SKM-1 (cell line): ENCODE results near the gene CIB2.

Source experiments
- DNase-seq: peaks from one replicate; lab custom pipeline; 2025; ENCODE audit not compliant: unreplicated experiment; lab: John Stamatoyannopoulos, UW

Gene CIB2

DNA sequence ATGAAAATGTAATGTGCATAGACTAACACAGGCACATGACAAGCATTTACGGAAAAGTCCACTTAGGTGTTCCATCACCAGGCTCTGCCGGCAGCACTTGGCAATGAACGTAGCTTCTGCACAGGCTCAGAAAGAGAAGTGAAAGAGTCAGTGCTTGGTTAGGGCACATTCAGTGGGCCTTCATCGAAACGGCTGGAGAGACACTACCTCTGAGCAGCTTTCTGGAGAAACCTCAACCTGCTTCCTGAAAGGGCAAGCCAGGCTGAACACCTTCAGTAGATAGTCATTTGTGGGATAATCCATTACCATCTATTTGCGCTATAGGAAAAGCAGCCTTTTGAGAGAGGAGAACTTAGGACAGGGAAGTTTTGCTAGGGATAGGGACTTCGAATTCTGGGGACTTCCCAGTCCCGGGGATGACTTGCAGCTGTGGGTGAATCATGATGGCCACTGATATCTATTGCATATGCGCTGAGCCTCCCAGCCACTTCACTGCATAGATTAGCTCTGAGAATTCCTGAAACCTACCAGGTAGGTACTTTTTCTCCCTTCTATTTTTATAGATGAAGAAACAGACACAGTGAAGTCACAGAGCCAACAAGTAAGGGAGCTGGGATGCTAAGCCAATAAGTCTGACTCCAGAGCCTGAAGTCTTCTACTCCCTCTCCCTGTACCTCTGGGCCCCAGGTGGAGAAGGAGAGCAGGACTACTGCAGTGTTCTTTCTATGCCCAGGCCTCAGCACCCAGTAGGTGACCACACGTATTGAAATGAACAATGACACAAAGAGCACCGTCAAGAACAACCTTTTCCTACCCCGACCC lies 43.1 kb downstream of the CIB2 start:
- no peak for DNase-seq

DNA sequence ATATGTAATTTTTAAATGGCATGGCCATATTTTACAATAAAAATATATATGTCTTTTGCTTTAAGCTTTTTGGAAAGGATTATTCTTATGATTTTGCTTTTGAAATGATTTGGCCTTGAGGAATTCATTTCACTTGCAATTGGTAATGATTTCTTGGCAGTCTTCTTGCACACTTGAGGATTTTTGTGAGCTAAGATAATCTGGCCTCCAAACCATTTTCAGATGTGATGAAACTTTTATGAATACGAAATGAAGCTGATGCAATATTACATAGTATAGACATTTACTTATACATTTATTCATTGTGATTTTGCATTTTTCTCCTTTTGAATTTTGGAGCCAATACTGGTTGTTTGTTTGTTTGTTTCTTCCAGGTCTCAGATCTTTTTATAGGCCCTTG lies 45.3 kb downstream of the CIB2 start:
- DNase-seq: no peak

DNA sequence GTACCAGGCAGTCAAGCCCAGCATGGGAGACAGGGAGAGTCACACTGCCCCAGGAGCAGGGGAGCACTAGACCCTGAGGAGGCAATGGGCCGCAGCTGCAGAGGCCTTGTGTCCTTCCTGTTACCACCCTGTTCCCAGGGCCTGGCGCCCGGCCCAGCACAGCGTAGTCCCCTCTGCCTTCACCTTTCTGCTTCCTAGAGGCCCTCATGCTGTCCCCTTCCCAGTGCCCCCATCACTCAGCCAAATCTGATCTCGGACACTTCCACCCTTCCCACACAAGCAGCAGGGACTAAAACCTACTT lies 46.8 kb downstream of the CIB2 start:
- no peak for DNase-seq

DNA sequence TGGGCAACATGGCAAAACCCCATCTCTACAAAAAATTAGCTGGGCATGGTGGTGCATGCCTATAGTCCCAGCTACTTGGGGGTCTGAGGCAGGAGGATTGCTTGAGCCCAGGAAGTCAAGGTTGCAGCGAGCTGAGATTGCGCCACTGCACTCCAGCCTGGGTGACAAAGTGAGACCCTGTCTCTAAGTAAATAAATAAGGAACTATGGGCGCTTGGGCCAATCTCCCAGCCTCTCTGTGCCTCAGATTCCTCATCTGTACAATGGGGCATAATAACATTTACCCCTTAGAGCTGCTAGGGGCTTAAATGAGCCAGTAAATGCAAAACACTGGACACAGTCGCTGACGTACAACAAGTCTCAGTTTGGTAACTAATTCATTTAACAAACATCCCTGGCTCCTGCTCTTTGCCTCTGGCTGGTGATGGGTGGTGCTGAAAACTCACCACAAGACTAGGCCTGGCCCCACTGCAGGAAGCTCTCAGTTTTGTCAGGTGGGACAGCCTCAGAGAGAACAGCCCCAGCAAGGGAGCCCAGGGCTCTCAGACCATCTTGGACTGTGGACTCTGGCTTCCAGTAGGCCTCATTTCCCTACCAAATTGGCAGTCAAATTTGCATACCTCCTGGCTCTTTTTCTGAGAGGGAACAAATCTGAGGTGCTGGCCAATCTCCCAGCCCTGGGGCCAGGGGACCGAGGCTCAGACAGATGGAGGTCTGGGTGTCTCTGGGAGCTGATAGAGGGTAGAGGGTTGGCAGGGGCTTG lies 47.4 kb downstream of the CIB2 start:
- no peak for DNase-seq

DNA sequence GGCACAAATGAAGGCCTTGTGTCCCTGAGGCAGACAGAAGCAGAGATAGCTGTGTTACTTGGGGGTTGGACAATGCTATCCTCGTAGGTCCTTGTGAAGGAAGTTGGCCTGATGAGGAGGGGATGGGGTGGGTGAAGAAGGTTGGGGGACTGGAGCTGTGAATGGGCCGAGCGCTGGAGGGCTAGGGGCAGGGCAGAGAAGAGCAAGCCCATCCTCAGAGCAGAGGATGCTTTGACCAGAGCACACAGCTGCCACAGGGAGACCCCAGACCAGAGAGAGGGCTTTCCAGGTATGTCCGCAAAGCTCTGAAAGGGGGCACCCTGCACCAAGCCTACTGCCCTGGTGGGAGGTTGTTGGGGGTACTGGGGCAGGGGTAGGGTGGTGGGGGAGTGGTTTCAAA lies 48.1 kb downstream of the CIB2 start:
- DNase-seq: no peak

DNA sequence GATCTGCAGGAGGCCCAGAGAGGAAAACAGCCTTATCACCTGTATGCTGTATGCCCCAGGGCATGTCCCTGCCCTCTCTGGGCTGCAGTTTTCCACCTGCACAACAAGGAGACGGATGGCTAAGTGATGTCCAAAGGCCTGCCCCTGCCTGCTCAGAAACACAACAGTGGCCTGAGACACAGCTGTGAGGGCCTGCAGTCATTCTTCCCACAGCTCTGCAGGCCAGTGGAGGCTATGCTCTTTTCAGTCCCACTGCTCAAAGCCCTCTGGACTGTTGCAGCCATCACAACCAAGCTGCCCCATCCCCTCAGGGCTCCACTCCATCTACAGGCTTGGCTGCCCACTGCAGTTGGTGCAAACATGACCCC lies 48.5 kb downstream of the CIB2 start:
- no peak for DNase-seq

DNA sequence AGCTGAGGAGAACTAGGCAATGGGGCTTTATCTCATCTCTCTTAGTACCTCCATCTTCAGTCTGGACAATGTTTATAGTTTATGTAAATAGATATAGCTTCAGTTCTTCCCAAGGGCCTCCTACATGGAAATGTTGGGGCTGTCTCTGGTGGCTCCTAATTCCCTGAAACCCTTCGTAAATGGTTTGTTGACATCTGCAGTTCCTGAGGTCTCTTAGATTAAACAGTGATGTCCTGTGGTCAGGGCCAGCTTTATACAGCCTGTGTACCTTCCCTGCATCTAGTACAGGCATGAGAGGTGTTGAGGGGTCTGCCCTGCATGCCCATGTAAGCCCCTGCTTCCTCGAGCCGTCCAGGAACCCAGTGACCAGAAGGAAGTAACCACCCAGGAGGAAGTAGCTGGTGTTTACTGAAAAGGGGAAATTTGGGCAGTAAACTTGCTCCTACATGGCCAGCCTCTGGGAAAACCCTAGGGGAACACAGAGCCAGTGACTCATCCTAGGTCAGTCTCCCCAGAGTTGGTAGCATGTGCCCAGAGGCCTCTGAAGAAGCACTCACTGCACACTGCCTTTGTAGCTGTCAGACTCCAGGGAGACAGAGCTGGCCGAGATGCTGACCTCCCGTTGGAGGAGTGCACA lies 49.0 kb downstream of the CIB2 start:
- no peak for DNase-seq

DNA sequence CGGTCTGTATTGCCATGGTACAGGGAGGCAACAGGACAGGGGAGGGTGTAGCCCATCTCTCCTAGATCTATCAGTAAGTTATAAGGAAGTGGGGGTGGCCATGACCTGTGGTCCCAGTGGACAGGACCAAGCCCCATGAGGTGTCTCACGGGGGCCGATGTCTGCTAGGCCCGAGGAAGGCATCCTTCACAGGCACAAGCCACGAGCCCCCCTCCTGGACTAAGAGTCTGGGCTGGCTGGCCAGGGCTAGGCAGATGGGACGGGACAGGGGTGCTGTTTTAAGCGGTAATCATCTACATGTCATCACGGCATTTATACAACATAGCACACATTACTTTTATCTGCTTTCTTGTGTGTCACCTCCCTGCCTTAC lies 51.2 kb downstream of the CIB2 start:
- DNase-seq: no peak

DNA sequence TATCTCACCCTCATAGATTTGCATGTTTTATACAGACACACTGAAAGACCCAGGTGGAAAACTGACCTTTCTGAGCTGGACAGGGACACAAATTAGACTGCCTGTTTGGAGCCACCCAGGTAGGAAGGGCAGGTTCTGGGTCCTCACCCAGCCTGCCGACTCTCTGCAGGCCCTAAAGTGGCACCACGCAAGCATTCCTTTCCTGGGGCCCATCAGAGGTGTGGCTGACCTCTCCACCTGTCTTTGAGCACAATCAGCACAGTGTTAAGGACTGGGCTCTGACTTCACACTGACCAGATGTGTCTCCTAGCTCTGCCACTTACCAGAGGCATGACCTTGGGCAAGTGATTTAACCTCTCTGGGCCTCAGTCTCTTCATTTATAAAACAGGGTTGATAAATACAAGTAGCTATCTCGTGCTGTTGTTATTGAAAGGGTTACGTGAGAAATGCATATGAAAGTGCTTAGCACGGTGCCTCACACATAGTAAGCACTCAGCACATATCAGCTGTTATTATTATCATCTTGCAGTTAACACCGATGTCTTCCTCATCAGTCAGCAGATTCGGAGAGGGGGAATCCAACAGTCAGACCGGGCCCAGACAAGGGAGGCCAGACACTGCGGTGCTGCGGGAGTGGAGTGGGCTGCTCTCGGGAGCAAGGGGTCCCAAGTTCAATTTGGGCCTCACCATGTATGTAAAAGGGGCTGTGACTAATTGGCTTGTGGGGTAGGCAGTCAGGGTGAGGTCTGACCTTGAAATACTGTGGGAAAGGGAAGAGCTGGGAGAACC lies 51.8 kb downstream of the CIB2 start:
- DNase-seq: no peak

DNA sequence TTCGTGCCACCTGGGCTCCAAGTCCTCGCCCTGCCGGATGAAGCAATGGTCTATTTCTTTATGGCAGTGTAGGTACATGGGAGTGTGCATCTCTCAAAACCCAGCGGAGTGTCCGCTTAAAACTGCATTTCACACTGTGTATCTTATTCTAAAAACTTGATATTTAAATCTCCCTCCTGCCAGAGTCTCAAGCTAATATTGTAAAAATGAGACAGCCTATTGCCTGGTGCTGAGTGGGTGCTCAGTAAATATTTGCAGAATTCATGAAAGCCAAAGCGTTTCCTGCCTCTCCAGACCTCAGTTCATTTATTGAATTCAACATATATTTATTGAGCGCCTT lies 53.4 kb downstream of the CIB2 start:
- no peak for DNase-seq

DNA sequence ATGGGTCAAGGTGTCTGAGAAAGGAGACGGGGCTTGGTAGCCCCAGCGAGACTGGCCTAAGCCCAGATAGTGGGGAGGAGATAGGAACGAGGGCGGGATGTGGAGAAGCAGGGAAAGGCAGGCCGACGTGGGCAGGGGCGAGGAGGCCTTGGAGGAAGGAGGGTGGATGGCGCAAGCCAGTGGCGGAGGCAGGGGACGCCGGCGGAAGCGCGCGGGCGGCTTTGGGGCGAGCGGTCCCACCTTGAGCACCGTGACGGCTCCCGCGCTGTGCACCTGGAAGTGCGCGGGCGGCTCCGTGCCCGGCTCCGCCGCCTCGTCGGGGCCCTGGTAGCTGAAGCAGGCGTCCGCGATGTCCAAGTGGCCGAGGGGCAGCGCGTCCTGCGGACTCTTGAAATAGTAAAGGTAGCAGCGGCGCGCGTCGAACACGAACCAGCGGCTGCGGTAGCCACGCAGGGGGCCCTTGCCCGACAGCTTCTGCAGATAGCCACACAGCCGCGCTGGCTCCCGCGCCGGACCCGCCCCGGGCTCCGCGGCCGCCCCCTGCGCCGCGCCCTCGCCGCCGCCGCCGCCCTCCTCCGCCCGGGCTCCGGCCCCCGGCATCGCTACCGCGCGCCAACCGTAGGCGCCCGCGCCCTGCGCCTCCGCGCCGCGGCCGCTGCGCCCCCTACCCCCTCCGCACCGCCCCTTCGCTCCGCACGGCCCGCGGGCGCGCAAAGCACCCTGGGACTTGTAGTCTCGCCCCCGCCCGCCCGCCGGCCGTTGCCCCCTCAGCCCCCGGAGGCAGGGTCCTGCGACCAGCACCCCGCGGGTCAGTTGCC lies 54.0 kb downstream of the CIB2 start, which contains the start of gene TBC1D2B:
TBC1D2B (minus strand) TSS at position 659 of the 818 bp plus-strand sequence; CDS start at position 600, 59 bp downstream.
- DNase-seq: peak; percentile 39

DNA sequence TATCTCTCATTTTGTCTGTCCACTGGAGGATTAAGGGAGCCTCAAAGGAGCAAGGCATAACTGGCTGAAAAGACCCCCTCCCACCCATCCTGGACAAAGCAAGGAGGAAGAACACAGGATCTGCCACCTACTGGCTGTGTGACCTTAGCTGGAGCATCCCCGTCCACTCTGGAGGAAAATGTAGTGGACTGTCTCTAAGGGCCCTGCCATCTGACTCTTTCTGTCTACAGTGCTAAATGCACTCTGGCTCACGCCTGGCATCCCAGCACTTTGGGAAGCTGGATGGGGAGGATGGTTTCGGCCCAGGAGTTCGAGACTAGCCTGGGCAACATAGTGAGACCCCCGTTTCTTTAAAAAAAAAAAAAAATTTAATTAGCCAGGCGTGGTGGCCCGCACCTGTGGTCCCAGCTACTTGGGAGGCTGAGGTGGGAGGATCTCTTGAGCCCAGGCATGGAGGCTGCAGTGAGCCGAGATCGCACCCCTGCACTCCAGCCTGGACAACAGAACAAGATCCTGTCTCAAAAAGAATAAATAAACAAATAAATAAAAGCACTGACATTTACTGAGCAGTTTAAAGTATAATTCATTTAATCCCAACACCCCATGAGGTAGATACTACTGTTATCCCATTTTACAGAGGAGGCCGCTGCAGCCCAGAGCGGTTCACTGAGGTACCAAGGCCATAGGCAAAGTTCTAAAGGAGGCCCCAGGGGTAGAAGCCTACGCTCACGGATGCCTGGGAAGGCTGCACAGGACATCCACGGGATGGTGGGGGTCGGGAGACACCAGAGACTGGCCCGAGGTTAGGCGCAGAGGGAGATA lies 54.8 kb downstream of the CIB2 start:
- no peak for DNase-seq

DNA sequence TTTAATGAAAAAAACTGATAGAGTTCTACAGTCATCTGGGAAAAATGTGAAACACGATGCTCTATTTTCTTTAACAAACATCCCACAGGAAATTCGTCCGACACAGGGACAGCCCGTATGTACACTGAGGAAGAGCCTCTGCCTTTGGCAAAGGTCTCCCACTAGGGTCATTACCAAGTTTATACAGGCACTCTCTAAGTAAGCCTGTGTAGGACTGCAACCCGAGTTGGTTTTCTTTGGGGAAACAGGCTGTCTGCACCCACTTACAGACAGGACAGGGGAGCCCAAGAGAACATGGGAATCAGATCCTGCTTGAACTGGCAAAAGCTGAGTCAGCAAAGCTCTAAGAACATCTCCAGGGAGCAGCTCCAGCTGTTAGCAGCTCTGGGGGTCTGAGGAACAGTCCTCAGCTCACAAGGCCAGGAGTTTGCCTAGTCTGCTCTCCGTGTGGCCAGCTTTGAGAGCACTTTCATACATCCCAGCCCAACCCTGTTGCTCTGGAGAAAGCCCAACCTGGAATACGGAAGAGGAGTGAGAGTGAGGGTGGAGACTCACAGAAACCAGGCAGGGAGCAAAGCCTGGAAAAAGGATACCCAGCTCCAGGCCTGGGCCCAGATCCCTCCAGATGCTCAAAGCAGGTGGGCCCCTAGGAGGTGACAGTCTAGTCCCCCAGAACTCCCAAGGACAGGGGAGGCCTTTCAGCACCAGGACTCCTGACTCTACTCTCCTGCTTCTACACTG lies 55.6 kb downstream of the CIB2 start:
- DNase-seq: no peak

DNA sequence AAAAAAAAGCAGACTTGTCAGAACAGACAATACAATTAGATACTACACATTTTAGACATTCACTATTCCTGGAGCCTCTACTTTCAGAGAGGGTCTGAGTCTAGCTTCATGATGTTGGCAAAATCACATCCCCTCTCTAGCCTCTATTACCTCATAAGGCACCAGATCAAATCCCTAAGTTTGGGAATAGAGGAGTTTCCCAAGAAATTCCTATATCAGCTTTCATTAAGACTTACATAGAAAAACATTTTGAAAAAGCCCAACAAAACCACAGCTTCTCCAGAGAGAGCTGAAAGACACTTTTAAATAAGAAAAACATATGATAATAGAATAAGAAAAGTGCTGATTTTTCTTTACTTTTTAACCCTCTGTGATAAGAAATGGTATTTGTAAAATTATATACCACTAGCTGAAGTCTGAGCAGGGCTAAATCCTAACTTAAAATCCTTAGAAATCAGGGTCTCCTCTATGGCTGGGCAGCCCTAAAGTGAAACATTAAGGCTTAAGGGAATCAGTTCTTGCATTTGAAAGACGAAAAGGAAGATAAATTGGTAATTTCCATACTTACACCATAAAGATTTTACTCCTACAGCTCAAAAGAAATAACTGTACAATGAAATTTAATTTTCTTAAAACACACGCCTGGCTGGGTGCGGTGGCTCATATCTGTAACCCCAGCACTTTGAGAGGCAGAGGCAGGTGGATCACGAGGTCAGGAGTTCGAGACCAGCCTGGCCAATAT lies 58.0 kb downstream of the CIB2 start:
- no peak for DNase-seq

DNA sequence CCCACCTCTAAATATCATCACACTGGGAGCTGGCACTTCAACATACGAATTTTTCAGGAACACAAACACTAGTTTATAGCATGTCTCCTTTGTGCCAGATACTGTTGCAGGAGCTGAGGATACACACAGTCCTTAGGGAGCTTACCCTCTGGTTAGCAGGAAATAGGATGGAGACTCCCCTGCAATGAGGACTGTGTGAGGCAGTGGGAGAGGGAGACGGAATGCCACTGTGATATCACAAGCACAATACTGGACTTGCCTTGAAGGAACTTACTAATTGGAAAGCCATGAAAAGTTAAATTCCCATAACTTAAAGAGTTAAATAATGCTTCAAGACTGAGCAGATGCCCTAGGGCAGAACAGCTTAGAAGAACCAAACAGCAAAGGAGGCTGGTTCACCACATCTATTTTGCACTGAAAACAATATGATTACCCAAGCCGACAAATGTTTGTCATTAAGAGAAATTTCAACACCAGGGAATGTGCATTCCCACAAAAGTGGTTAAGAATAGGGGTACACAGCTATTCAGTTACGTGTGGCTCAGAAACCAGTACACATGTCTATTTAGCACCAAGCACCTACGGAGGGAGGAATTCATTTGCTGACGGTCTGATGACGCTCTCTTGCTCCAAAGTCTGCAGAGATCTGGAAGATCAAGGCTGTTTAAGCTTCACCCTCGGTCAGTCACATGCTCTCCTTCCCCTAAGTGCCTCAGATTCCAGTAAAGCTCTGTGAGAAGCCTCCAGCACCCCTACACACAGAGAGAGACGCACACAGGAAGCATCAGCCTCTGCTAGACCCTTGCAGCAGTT lies 59.0 kb downstream of the CIB2 start:
- no peak for DNase-seq

DNA sequence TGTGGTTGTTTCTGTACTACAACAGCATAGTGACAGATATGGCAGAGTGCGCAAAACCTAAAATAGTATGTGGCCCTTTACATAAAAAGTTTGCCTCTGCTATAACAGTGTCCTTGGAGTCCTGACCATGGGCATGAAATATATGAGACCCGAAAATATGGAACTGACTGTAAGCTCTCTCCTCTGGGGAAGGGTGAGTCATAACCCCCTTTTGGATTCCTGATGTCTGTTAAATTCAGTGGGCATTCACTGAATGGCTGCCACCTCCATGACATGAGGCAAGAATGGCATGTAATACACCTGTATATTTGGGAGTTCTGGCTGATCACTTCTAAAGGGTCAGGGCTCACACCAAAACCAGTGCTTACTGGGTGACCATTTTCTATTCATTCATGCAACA lies 59.9 kb downstream of the CIB2 start:
- DNase-seq: no peak

DNA sequence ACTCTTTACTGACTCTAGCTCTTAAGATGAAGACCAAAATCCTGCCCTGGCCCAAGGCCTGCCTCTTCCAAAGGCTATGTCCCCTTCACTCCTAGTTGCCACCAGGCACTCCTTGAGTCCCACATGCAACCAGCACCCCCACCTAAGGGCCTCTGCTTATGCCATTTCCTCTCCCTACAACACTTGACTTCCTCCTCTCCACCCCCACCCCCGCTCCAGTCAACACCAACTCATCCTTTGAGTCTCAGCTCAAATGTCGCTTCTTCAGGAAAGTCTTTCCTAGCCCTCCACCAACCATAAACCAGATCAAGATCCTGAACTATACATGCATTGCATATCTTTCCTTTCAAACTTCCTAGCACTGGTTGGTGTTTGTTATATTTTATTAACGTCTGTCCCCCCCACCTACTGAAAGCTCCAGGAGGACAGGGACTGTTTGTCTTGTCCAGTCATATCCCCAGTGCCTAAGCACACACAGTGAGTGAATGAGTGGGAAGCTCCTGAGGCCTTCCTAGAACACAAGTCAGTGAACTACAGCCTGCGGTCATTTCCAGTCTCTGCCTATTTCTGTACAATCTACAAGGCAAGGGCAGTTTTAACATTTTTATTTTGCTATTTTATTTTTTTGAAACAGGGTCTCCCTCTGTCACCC lies 61.1 kb downstream of the CIB2 start:
- DNase-seq: peak; percentile 52
